Stimulated activated CD8-positive, alpha-beta memory T cell treated with anti-CD3 and anti-CD28 coated beads, Interleukin-15, amount 100 ng/mL, for 24 hours (primary cell): Measurements from ENCODE around the gene MPDZ.

ENCODE experiments used
- DNase-seq: peaks from one replicate; pipeline ENCODE4 v3.0.0-alpha.2; 2020; ENCODE audit warnings: low read depth

The MPDZ gene

GRCh38 chr9:13139641-13140171, 139.8 kb downstream of the MPDZ start:
- no peak for DNase-seq

DNA sequence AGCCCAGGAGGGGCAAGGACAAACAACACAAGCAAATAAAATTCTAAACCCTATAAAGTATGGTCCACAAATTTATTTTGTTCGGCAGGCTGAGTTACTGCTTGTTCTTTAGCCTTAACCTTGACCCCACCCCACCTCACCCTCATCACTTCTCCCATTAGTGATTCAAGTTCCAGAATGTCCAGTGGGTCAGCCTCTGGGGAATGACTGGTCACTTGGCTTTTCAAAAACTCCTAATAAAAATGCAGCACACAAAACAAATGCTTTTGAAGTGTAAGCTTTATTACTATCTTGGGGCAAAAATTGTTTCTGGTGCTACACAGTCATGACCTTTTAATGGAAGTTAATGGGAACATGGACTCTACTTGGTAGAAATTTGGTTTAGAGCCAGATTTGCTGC, 142.1 kb downstream of the MPDZ start:
- no peak for DNase-seq

- DNase-seq: no peak
These were observed 147.5 kb downstream of the MPDZ start for GRCh38 chr9:13131991-13132390.

DNA sequence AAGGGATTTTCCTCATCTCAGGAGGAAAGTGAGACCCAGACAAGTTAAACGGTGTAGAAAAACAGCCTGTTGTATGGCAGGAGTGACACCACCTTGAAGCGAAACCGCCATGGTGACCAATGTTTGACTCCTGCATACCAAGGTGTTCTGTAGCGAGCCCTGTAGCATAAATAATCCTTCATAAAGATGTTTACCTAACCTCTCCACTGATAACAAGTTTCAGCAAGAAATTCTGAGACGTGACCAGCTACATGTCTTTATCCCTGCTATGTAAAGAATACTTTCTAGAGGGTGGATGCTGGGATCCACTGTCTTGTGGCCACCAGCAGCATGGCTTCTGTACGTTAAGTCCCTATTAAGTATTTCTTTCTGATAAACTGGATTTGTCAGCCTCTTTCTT, 148.1 kb downstream of the MPDZ start:
- DNase-seq: no peak

DNA sequence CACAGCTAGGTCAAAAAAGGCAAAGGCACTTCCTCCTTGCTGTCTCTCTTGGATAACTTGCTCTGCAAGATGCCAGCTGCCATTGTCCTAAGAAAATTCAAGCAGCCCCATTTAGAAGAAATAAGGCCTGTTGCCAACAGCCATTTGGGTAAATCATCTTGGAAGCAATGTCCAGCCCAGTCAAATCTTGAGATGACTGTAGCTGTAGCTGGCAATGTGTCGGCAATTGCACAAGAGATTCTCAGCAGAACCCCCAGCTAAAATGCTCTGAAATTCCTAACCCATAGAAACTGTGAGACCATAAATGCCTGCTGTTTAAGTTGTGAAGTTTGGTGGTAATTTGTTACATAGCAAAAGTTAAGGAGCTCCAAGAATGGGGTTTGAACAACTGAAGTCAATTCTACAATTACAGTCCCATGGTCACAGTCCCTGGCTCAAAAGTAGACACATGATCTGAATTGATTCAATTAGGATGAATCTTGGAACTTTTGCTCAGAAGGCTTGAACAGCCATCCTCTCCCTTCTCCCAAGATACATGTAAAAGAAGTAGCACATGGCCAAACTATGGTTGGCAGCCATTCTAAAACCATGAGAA, 151.1 kb downstream of the MPDZ start:
- DNase-seq: no peak

- DNase-seq: no peak
These were observed 152.4 kb downstream of the MPDZ start for GRCh38 chr9:13127131-13127530.

GRCh38 chr9:13125261-13125660, 154.2 kb downstream of the MPDZ start:
- no peak for DNase-seq

DNA sequence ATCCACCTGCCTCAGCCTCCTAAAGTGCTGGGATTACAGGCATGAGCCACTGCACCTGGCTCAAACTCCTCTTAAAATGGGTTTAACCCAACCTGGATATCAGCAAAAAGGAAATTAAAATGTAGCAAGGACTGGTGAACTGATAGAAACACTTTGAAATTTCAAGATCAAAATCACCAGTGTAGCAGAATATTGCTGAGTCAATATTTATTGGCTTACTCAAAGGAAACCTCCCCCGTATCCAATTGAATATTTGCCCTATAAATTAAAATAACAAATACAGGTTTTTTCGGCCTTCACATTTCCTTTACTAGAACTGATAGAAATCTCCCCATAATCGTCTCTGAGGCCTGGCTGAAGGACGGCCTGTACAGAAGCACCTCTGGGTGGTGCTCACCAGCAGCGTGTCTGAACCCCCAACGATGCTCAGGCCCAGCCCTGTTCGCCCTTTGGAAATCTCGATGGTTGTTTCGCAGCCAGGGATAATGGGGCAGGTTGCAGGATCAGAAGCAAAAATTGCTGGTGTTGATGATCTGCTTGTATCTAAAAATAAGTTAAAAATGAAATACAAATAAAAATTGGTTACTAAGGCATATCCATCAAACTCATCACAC, 156.6 kb downstream of the MPDZ start:
- DNase-seq: no peak

GRCh38 chr9:13118313-13118712, 161.2 kb downstream of the MPDZ start:
- no peak for DNase-seq

- no peak for DNase-seq
These were observed 163.2 kb downstream of the MPDZ start for GRCh38 chr9:13116292-13116691.

DNA sequence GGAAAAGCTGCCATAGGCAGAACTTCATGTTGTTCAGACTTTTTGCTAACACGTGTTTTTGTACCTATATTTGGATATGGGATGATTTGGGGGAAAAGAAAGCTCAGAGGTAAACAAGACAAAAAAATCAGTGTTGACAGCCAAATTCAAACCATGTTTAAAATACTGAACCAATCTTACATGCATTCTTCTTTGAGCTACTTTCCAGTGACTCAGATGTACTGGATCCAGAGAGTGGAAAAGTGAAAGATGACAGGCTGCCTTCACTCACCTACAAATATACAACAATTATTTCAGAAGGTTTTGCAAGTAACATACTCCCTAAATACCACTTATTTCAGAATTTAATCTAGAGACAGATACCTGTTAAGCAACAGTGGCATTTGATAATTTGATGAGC, 165.7 kb downstream of the MPDZ start:
- no peak for DNase-seq

DNA sequence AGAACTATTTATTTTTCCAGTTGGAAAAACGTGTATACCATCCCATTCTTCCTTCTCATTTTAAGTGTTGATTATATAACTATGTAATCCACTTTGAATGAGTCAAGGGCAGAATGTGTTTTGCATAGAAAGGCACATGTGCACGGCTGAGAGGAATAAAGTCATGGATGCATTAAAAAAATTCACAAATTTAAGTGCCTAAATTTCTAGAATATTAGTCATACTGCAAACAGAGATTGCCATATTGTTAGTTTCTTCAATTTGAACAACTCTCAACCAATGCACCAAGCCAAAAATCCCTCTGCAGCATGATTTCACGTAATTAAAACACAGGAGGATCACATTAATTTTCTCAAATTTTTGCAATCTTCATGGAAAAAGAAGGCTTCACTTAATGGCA, 166.3 kb downstream of the MPDZ start:
- no peak for DNase-seq

DNA sequence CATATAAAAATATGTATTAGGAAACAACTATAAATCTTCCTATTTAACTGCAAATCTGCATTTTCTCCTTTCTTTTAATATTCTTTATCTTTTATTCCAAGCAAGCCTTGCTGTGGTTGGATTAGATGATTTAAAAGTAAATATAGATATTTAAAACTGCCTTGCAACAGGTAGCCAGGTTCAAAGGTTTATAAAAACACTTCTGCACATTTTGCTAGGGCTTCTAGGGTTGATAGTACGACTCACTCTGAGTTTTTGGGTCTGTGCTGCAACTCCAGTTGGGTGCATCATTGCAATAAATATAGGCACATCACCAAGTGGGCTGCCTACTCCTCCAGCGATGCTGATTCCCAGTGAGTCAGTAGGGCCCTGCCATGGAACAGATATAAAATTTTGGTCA, 167.7 kb downstream of the MPDZ start:
- DNase-seq: no peak

DNA sequence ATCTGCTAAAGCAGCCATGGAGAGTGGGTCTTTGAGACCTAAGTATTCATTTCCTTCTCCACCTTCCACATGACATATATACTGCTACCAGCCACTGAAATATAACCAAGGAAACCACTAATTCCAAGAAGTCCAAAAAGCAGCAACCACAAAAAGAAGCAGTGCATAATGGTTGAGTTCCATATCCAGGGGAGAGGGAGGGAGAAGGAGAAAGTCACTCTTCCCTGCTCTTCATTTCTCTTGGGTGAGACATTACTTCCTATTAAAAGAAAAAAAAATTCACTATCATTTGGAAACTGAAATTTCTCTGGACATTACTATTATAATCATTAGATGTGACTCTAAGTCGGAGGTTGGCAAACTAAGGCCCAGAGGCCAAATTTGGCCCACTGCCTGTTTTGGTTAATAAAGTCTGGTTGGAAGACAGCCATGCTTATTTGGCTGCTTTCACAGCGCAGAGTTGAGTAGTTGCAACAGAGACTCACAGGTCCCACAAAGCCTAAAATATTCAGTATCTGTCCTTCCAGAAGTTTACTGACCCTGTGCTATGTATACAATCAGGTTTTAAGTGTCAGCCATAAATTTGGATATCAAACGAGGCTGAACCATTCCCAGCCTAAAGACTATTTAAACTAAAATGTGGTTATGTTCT, 168.6 kb downstream of the MPDZ start:
- no peak for DNase-seq

GRCh38 chr9:13109781-13110180, 169.7 kb downstream of the MPDZ start:
- no peak for DNase-seq

DNA sequence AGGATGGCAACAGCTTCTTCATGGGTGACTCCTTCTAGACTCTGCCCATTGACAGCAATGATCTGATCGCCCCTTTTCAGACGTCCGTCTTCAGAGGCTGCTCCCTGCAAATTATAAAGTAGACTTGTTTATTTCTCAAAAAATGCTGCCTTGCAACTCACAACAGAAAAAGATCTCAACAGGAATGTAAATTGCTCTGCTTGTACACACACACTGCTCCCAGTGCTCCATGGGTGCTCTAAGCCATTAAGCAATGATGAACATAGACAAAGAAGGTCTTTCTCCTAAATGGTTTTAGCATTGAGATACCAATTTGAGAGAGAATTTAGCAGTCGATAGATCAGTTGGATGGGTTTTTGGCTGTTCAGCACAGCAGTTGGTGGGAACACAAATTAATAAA, 172.5 kb downstream of the MPDZ start:
- no peak for DNase-seq

GRCh38 chr9:13100914-13101572, 178.4 kb downstream of the MPDZ start:
- no peak for DNase-seq

GRCh38 chr9:13095056-13095455, 184.4 kb downstream of the MPDZ start:
- no peak for DNase-seq

- DNase-seq: no peak
These were observed 188.9 kb downstream of the MPDZ start for GRCh38 chr9:13090628-13091027.

DNA sequence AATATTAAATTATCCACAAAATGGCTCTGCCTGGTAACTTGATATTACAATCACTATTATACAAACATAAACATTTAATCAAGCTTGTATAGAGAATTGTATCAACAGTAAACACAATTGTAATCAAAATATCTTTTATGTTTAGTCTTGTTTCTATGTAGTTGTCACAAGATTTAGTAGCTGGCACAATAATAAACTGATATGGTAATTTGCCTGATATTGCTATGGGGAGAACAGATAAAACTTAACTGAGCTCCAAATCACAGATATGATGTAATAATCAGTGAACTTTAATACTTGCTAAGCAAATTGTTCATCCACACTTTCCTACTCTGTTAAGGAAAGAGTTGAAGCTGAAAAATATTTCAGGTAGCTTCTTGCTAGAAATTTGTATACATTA, 189.8 kb downstream of the MPDZ start:
- no peak for DNase-seq

DNA sequence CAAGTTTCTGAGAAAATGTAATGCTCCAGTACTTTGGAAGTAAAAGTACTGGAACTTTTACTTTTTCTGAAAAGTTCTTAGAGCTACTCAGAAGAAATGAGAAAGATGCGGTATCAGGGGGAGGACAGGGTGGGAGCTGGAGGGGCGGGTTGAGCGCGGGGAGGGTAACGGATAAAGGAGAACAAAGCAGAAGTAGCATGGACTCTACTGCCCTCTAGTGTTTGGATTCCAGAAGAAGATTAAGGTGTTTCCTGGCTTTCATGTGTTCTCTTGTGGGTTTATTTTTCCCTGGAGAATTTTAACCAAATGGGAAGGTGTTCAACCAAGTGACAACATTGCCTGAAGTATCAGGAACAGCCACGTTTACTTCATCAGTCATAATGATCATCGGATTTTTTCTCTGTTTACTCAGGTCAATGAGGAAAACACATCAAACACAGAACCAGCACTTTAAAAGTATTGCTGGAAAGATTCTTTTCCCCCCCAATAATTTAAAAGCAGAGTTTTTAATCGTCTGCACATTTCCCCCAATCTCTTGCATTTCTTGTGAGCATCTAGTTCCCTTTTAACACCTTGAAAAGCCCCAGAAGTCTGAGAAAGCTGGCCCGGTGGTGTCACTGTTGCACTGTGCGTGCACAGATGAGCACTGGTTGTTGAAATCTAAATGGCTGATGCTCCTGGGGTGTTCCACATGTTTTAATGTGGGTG, 190.6 kb downstream of the MPDZ start:
- no peak for DNase-seq

- DNase-seq: no peak
These were observed 195.4 kb downstream of the MPDZ start for GRCh38 chr9:13083963-13084528.
